Cardiac muscle cell (in vitro differentiated cells and primary cell): Measurements from ENCODE around the gene ARMC6. TPM values are rescaled to one million over a fixed set of nuclear protein-coding genes. Genes with fewer than 3 reads are reported as not detected.

Experiments used
- DNase-seq, 2 donors: peaks; one replicate each; pipeline versions ENCODE4 v3.0.0 to v3.0.0-alpha.2; 2010 to 2017; ENCODE audit warnings: low read depth in 1 of 2, low spot score in 1 of 2
- H3K27ac ChIP-seq: fragments of 200-600 bp; sonication (generic); 2 replicates; pipeline ENCODE4 v1.5.1; 2016
- H3K27me3 ChIP-seq: fragments of 200-600 bp; sonication (generic); 2 replicates; pipeline ENCODE4 v1.6.0; 2016; ENCODE audit warnings: control low read depth
- H3K36me3 ChIP-seq: fragments of 200-600 bp; sonication (generic); 2 replicates; pipeline ENCODE4 v1.5.1; 2016; ENCODE audit warnings: control low read depth
- H3K4me1 ChIP-seq: fragments of 200-600 bp; sonication (generic); 2 replicates; pipeline ENCODE4 v1.8.1; 2017; ENCODE audit warnings: low read depth, mild to moderate bottlenecking, mixed run types
- H3K4me3 ChIP-seq: fragments of 200-600 bp; sonication (generic); 2 replicates; pipeline ENCODE4 v1.5.1; 2016; ENCODE audit warnings: mild to moderate bottlenecking
- H3K9me3 ChIP-seq: fragments of 200-600 bp; sonication (generic); 2 replicates; pipeline ENCODE4 v1.5.1; 2017; ENCODE audit warnings: low read depth, mild to moderate bottlenecking, control low read depth
- CTCF ChIP-seq: IDR thresholded peaks from 2 replicates; pipeline ENCODE4 v1.5.1; 2012; ENCODE audit warnings: low read depth, mild to moderate bottlenecking, low read length
- polyA plus RNA-seq: library from polyadenylated mRNA; unstranded; fragments of >200 nt; fragmentation: Nextera tagmentation; extraction: Ambion mirVana; gene quantifications from 2 replicates; pipeline ENCODE4 v1.2.1, GENCODE V29; 2016
- total RNA-seq: library from RNA; depleted of rRNA; stranded (reverse); fragments of >200 nt; gene quantifications from 2 replicates; pipeline ENCODE4 v1.2.3, GENCODE V29; 2016

The ARMC6 gene
- total and polyA plus RNA-seq, 2 experiments from 2014 or later = 31.0 to 34.6 TPM

DNA sequence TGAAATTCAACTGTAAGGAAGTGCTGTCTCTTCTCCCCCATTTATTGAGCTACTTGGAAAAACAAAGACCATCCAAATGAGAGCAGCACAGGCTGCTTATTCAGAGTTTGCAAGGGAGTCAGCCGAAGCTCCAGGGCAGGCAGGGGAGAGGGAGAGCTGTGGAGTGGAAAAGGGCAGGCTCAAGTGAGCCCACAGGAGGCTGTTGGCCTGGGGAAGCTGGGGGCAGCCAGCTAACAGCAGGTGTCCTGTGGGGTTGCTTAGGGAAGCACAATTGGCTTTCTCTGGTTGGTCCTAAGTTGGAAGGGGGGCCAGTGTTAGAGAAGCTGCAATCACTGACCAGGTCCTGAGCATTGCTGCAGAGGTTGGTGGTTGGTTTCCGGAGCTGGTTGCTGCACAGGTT lies 54.3 kb downstream of the ARMC6 start:
- H3K4me1 ChIP-seq = no peaks in the 10 kb centered on the region
- no peak for DNase-seq
- no peaks in the 10 kb centered on the region for H3K9me3 ChIP-seq
- H3K27ac ChIP-seq = no peak overlapping the region
- TF ChIP-seq CTCF = no peak
- no peak overlapping the region for H3K4me3 ChIP-seq
- no peaks in the 10 kb centered on the region for H3K36me3 ChIP-seq
- H3K27me3 ChIP-seq = no peaks in the 10 kb centered on the region

GRCh38 chr19:19094513-19094912 lies 61.1 kb downstream of the ARMC6 start:
- Histone ChIP-seq H3K4me3 (no peak overlapping the region), H3K36me3 (no peaks in the 10 kb centered on the region), H3K27me3 (no peaks in the 10 kb centered on the region), H3K4me1 (no peaks in the 10 kb centered on the region), H3K9me3 (no peaks in the 10 kb centered on the region), H3K27ac (no peak overlapping the region)
- TF ChIP-seq CTCF = no peak
- DNase-seq = no peak

DNA sequence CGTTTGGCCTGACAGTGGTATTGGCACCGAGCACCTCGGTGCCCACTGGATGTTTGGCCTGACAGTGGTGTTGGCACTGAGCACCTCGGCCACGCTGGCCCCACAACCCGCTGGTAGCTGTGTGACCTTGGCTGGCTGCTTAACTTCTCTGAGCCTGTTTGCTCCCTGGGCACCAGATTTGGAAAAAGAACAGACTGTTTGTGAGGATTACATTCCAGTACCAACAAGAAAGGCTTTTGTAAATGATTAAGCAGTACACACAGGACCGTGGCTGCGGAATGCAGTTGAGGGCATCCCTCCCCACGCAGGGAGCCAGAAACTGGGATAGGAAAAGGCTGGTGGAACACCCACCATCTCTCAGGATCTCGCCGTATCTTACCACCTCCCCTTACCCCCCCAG lies 62.3 kb downstream of the ARMC6 start:
- DNase-seq = no peak
- Histone ChIP-seq H3K4me3 (no peak overlapping the region), H3K27ac (no peak overlapping the region), H3K9me3 (no peaks in the 10 kb centered on the region), H3K4me1 (no peaks in the 10 kb centered on the region), H3K36me3 (no peaks in the 10 kb centered on the region), H3K27me3 (no peaks in the 10 kb centered on the region)
- no peak for TF ChIP-seq CTCF

DNA sequence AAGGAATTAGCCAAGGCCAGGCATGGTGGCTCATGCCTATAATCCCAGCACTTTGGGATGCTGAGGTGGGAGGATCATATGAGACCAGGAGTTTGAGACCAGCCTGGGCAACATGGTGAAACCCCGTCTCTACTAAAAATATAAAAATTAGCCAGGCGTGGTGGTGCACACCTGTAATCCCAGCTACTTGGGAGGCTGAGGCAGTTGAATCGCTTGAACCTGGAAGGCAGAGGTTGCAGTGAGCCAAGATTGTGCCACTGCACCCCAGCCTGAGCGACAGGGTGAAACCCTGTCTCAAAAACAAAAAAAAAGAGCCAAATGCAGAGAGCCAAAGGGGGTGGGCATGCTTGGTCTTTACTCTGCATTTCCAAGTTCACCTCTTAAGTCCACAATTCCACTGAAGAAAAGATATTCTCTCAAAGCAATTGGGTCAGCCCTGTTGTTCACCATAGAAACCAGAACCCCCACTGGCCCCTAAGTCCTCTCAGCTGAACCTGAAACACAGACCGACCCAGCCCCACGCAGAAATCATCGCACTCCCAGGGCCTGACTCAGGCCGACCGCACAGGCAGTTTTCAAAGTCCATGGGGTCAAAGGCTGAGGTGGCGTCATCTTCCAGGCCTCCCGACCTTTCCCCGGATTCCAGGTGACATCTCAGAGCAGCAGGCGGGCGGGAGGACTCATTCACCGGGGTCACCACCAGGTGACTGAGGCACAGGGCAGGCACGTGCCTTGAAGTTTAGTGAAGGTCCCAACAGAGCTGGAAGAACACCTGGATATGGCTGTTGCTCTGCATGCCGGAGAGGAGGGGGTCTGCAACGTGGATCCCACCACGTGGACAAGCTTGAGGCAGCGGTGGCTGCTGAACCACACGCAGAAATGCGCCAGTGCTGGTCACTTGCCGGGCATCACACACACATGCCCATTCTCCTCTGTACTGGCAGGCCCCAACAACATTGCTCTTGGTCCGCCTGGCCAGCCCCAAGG lies 63.5 kb downstream of the ARMC6 start:
- H3K4me1 ChIP-seq = no peaks in the 10 kb centered on the region
- H3K27ac ChIP-seq = no peak overlapping the region
- H3K4me3 ChIP-seq = no peak overlapping the region
- no peak for DNase-seq
- H3K9me3 ChIP-seq = no peaks in the 10 kb centered on the region
- no peaks in the 10 kb centered on the region for H3K27me3 ChIP-seq
- no peak for TF ChIP-seq CTCF
- H3K36me3 ChIP-seq = no peaks in the 10 kb centered on the region

DNA sequence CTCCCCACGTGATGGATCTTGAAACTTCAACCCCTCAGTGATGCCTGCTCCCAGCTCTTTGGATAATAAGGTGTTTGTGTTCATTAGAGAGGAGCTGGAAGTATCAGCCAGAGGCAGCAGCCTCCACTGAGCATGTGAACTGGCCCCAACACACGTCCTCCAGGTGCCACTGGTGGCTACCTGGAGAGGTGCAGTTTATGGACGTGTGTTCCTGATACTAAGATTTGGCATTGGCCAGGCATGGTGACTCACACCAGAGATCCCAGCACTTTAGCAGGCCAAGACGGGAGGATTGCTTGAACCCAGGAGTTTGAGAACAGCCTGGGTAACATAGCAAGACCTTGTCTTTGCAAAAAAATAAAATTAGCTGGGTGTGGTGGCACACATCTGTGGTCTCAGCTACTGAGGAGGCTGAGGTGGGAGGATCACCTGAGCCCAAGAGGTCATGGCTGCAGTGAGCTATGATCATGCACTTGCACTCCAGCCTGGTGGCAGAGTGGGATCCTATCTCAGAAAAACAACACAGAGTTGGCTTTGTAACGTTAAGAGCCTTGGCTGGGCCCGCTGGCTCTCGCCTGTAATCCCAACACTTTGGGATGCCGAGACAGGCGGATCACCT lies 64.8 kb downstream of the ARMC6 start:
- Histone ChIP-seq H3K36me3 (no peaks in the 10 kb centered on the region), H3K27me3 (no peaks in the 10 kb centered on the region), H3K27ac (no peak overlapping the region), H3K4me3 (no peak overlapping the region), H3K4me1 (no peaks in the 10 kb centered on the region), H3K9me3 (no peaks in the 10 kb centered on the region)
- no peak for TF ChIP-seq CTCF
- DNase-seq = no peak
